Mesenchymal stem cell (in vitro differentiated cells and primary cell): ENCODE data around the gene ZNF407.

ENCODE experiments used
- DNase-seq: peaks from one replicate; pipeline ENCODE4 v3.0.0-alpha.2; 2013
- H2AFZ ChIP-seq: one replicate; pipeline ENCODE4 v1.6.1; 2013; ENCODE audit warnings: low read depth, mild to moderate bottlenecking, control low read depth, inconsistent platforms, low read length, moderate library complexity
- H2AK5ac ChIP-seq: 2 replicates; pipeline ENCODE4 v1.6.1; 2013; ENCODE audit warnings: low read length, moderate library complexity, mild to moderate bottlenecking, inconsistent platforms; ENCODE audit not compliant: severe bottlenecking
- H2BK120ac ChIP-seq: one replicate; pipeline ENCODE4 v1.6.1; 2013; ENCODE audit warnings: low read depth, mild to moderate bottlenecking, inconsistent platforms, low read length, moderate library complexity
- H2BK12ac ChIP-seq, 2 experiments: one replicate each; pipeline ENCODE4 v1.6.1; 2013; ENCODE audit warnings: inconsistent platforms in 2 of 2, low read length in 2 of 2, mild to moderate bottlenecking in 2 of 2, moderate library complexity in 2 of 2, control low read depth in 1 of 2
- H2BK15ac ChIP-seq: one replicate; pipeline ENCODE4 v1.6.1; 2013; ENCODE audit warnings: mild to moderate bottlenecking, low read depth, inconsistent platforms; ENCODE audit not compliant: poor library complexity, severe bottlenecking
- H2BK5ac ChIP-seq: 2 replicates; pipeline ENCODE4 v1.6.1; 2013; ENCODE audit warnings: low read depth, mild to moderate bottlenecking, low read length, control low read depth, inconsistent platforms; ENCODE audit not compliant: poor library complexity, severe bottlenecking
- H3K14ac ChIP-seq, 2 experiments: one replicate each; pipeline ENCODE4 v1.6.1; 2013; ENCODE audit warnings: inconsistent platforms in 2 of 2, low read length in 2 of 2, control low read depth in 1 of 2, mild to moderate bottlenecking in 1 of 2, moderate library complexity in 1 of 2
- H3K18ac ChIP-seq, 2 experiments: one replicate each; pipeline ENCODE4 v1.6.1; 2013; ENCODE audit warnings: inconsistent platforms in 2 of 2, low read length in 2 of 2, control low read depth in 1 of 2, low read depth in 1 of 2, mild to moderate bottlenecking in 1 of 2
- H3K23ac ChIP-seq, 2 experiments: one replicate each; pipeline ENCODE4 v1.6.1; 2013; ENCODE audit warnings: inconsistent platforms in 2 of 2, low read length in 2 of 2, mild to moderate bottlenecking in 2 of 2, moderate library complexity in 2 of 2, control low read depth in 1 of 2
- H3K27ac ChIP-seq: 2 replicates; pipeline ENCODE4 v1.5.1; 2013; ENCODE audit warnings: mild to moderate bottlenecking, moderate library complexity, low read length, control low read depth, inconsistent platforms; ENCODE audit not compliant: poor library complexity, severe bottlenecking
- H3K27me3 ChIP-seq, 2 experiments: 2 replicates each; pipeline versions ENCODE4 v1.6.1 to v1.7.0; 2013; ENCODE audit warnings: low read length in 2 of 2, mild to moderate bottlenecking in 2 of 2, moderate library complexity in 2 of 2, control low read depth in 1 of 2, inconsistent platforms in 1 of 2; ENCODE audit not compliant: control insufficient read depth in 1 of 2, insufficient read depth in 1 of 2
- H3K36me3 ChIP-seq, 2 experiments: 2 replicates each; pipeline versions ENCODE4 v1.6.1 to v1.7.0; 2013; ENCODE audit warnings: low read length in 2 of 2, control low read depth in 1 of 2, inconsistent platforms in 1 of 2, low read depth in 1 of 2, mild to moderate bottlenecking in 1 of 2; ENCODE audit not compliant: insufficient read depth in 2 of 2, control insufficient read depth in 1 of 2
- H3K4ac ChIP-seq, 2 experiments: one replicate each; pipeline ENCODE4 v1.6.1; 2013; ENCODE audit warnings: inconsistent platforms in 2 of 2, low read length in 2 of 2, mild to moderate bottlenecking in 2 of 2, moderate library complexity in 2 of 2, control low read depth in 1 of 2, low read depth in 1 of 2
- H3K4me1 ChIP-seq: 2 replicates; pipeline ENCODE4 v1.6.1; 2013; ENCODE audit warnings: low read depth, low read length, control low read depth; ENCODE audit not compliant: control insufficient read depth, insufficient read depth
- H3K4me2 ChIP-seq: 2 replicates; pipeline ENCODE4 v1.6.1; 2013; ENCODE audit warnings: low read length, mild to moderate bottlenecking, inconsistent platforms; ENCODE audit not compliant: poor library complexity, severe bottlenecking
- H3K4me3 ChIP-seq, 2 experiments: 2 replicates each; pipeline versions ENCODE4 v1.5.1 to v1.7.0; 2013; ENCODE audit warnings: low read length in 2 of 2, mild to moderate bottlenecking in 2 of 2, control low read depth in 1 of 2, low read depth in 1 of 2; ENCODE audit not compliant: insufficient read depth in 1 of 2
- H3K79me1 ChIP-seq: replicated peaks from 2 replicates; pipeline ENCODE4 v1.6.1; 2013; ENCODE audit warnings: mild to moderate bottlenecking, control low read depth, low read length, inconsistent platforms; ENCODE audit not compliant: poor library complexity, severe bottlenecking
- H3K9ac ChIP-seq: 2 replicates; pipeline ENCODE4 v1.7.0; 2013; ENCODE audit warnings: mild to moderate bottlenecking, low read length, moderate library complexity
- H3K9me3 ChIP-seq: 2 replicates; pipeline ENCODE4 v1.7.0; 2013; ENCODE audit warnings: mild to moderate bottlenecking, low read length; ENCODE audit not compliant: control insufficient read depth
- H4K8ac ChIP-seq: one replicate; pipeline ENCODE4 v1.6.1; 2013; ENCODE audit warnings: inconsistent platforms, mild to moderate bottlenecking, low read length, moderate library complexity
- H4K91ac ChIP-seq: one replicate; pipeline ENCODE4 v1.6.1; 2013; ENCODE audit warnings: mild to moderate bottlenecking, low read length, inconsistent platforms
- WGBS: methylation state at CpG from one replicate; pipeline ENCODE4 v1.1.7; 2013; ENCODE audit warnings: mixed read lengths; 5-methylcytosine and 5-hydroxymethylcytosine counted together

Gene ZNF407

GRCh38 chr18:74714120-74714519 lies 116.5 kb downstream of the ZNF407 start:
- Histone ChIP-seq H3K9ac (no peak overlapping the region), H3K18ac (no peak overlapping the region), H3K9me3 (no peaks in the 10 kb centered on the region), H3K4me3 (no peak overlapping the region), H3K4me2 (no peak overlapping the region), H3K27me3 (no peaks in the 10 kb centered on the region), H4K8ac (no peak overlapping the region), H2AK5ac (no peak overlapping the region), H2BK5ac (no peak overlapping the region), H3K4ac (no peak overlapping the region), H3K23ac (no peak overlapping the region), H2BK120ac (no peak overlapping the region), H2BK15ac (no peak overlapping the region), H3K27ac (no peak overlapping the region), H3K14ac (no peak overlapping the region), H3K36me3 (no peaks in the 10 kb centered on the region), H4K91ac (no peak overlapping the region), H3K4me1 (no peaks in the 10 kb centered on the region), H2AFZ (no peak overlapping the region), H2BK12ac (no peak overlapping the region), H3K79me1 (peaks cover 15% of the 10 kb centered on the region)
- no peak for DNase-seq
- no CpG with 5 or more reads among the region's 1 CpG for WGBS

GRCh38 chr18:74714791-74715190 lies 117.1 kb downstream of the ZNF407 start:
- 91% methylated on average over 6 of the region's 6 CpGs for WGBS
- Histone ChIP-seq H3K27ac (no peak overlapping the region), H2BK12ac (no peak overlapping the region), H4K8ac (no peak overlapping the region), H2AK5ac (no peak overlapping the region), H3K9me3 (no peaks in the 10 kb centered on the region), H2BK120ac (no peak overlapping the region), H3K4me1 (no peaks in the 10 kb centered on the region), H4K91ac (no peak overlapping the region), H3K4ac (no peak overlapping the region), H3K23ac (no peak overlapping the region), H3K18ac (no peak overlapping the region), H3K9ac (no peak overlapping the region), H3K27me3 (no peaks in the 10 kb centered on the region), H3K4me2 (no peak overlapping the region), H3K36me3 (no peaks in the 10 kb centered on the region), H3K79me1 (peaks cover 15% of the 10 kb centered on the region), H2AFZ (no peak overlapping the region), H2BK15ac (no peak overlapping the region), H2BK5ac (no peak overlapping the region), H3K14ac (no peak overlapping the region), H3K4me3 (no peak overlapping the region)
- DNase-seq: no peak

- Histone ChIP-seq H3K4me2 (no peak overlapping the region), H2BK12ac (no peak overlapping the region), H3K23ac (no peak overlapping the region), H4K8ac (no peak overlapping the region), H3K27me3 (no peaks in the 10 kb centered on the region), H2AFZ (no peak overlapping the region), H4K91ac (no peak overlapping the region), H3K4ac (no peak overlapping the region), H3K14ac (no peak overlapping the region), H3K9ac (no peak overlapping the region), H3K4me1 (no peaks in the 10 kb centered on the region), H3K4me3 (no peak overlapping the region), H2BK5ac (no peak overlapping the region), H2BK15ac (no peak overlapping the region), H3K18ac (no peak overlapping the region), H2AK5ac (no peak overlapping the region), H3K36me3 (no peaks in the 10 kb centered on the region), H3K9me3 (no peaks in the 10 kb centered on the region), H3K27ac (no peak overlapping the region), H2BK120ac (no peak overlapping the region), H3K79me1 (peaks cover 15% of the 10 kb centered on the region)
- DNase-seq: no peak
- 97% methylated on average over 6 of the region's 7 CpGs for WGBS
Observed at GRCh38 chr18:74715306-74715705, 117.6 kb downstream of the ZNF407 start.

- no peak overlapping the region for H3K27ac ChIP-seq
- no peak overlapping the region for H3K4ac ChIP-seq
- H3K9ac ChIP-seq: no peak overlapping the region
- no peak overlapping the region for H3K18ac ChIP-seq
- no peak overlapping the region for H3K23ac ChIP-seq
- no peak overlapping the region for H3K14ac ChIP-seq
- no peak overlapping the region for H3K4me2 ChIP-seq
- no peak overlapping the region for H2BK15ac ChIP-seq
- H3K4me1 ChIP-seq: no peaks in the 10 kb centered on the region
- no peak overlapping the region for H4K8ac ChIP-seq
- no peak overlapping the region for H3K4me3 ChIP-seq
- H3K9me3 ChIP-seq: no peaks in the 10 kb centered on the region
- no peak overlapping the region for H2BK5ac ChIP-seq
- no peak for DNase-seq
- H2BK12ac ChIP-seq: no peak overlapping the region
- H2AK5ac ChIP-seq: no peak overlapping the region
- no peak overlapping the region for H2BK120ac ChIP-seq
- 92% methylated on average over 3 of the region's 5 CpGs for WGBS
- H2AFZ ChIP-seq: no peak overlapping the region
- H3K36me3 ChIP-seq: no peaks in the 10 kb centered on the region
- H4K91ac ChIP-seq: no peak overlapping the region
- H3K27me3 ChIP-seq: no peaks in the 10 kb centered on the region
- peaks cover 15% of the 10 kb centered on the region for H3K79me1 ChIP-seq
Observed at GRCh38 chr18:74715865-74716712, 118.4 kb downstream of the ZNF407 start.
